ENCODE results near the gene MYO10.

- no peak for TF ChIP-seq CTCF (IDR thresholded peaks at IDR 0.05)
- TF ChIP-seq POLR2A (IDR thresholded peaks at IDR 0.05): no peak
- no peak for TF ChIP-seq EP300 (IDR thresholded peaks at IDR 0.05)
These were observed 152.0 kb downstream of the MYO10 start for GRCh38 chr5:16784088-16784487.
